MCF 10A (cell line): ENCODE measurements around the gene CCT2. TPM values are rescaled to one million over a fixed set of nuclear protein-coding genes. Genes with fewer than 3 reads are reported as not detected.
A peak's percentile ranks its signal among the peaks of the same experiment; 100 is the strongest.

ENCODE experiments used
- BruUV-seq: library from RNA; stranded (reverse); fragments of 400-500 nt; replicated peaks from 2 replicates; lab custom pipeline; 2021; lab: Mats Ljungman, UMichigan
- CTCF ChIA-PET: fragments of 300-600 bp; sonication (Branson Sonifier 250); formaldehyde crosslinking; extraction: SDS; loops from one replicate; lab custom pipeline; 2021; ENCODE audit warnings: antibody characterized with exemption, inconsistent platforms; lab: Yijun Ruan, JAX
- POLR2A ChIA-PET: fragments of 300-600, 350-650 bp; sonication (Branson Sonifier 250); formaldehyde crosslinking; extraction: SDS; loops from one replicate; lab custom pipeline; 2020; ENCODE audit warnings: antibody characterized with exemption, inconsistent platforms; lab: Yijun Ruan, JAX
- DNase-seq: peaks from one replicate; pipeline ENCODE4 v3.0.0-alpha.2; 2018; ENCODE audit not compliant: unreplicated experiment
- H3K27ac Mint-ChIP-seq: one replicate; pipeline ENCODE4 v1.8.0; 2022; ENCODE audit warnings: mild to moderate bottlenecking, low read depth, mixed read lengths; ENCODE audit not compliant: unreplicated experiment
- H3K27me3 Mint-ChIP-seq: one replicate; pipeline ENCODE4 v1.8.0; 2022; ENCODE audit warnings: mixed read lengths; ENCODE audit not compliant: insufficient read depth, unreplicated experiment
- H3K36me3 Mint-ChIP-seq: one replicate; pipeline ENCODE4 v1.8.0; 2022; ENCODE audit warnings: mild to moderate bottlenecking, moderate library complexity, mixed read lengths; ENCODE audit not compliant: insufficient read depth, unreplicated experiment
- H3K4me1 Mint-ChIP-seq: one replicate; pipeline ENCODE4 v1.8.0; 2022; ENCODE audit warnings: mixed read lengths; ENCODE audit not compliant: insufficient read depth, unreplicated experiment
- H3K4me3 Mint-ChIP-seq: one replicate; pipeline ENCODE4 v1.8.0; 2022; ENCODE audit warnings: mild to moderate bottlenecking, moderate library complexity, mixed read lengths; ENCODE audit not compliant: unreplicated experiment
- H3K9me3 Mint-ChIP-seq: one replicate; pipeline ENCODE4 v1.8.0; 2022; ENCODE audit warnings: mixed read lengths; ENCODE audit not compliant: unreplicated experiment
- intact Hi-C: fragments of 100-400 bp; cut with micrococcal nuclease; formaldehyde crosslinking; loops from 2 replicates; pipeline ENCODE4 v1.14.1; 2022
- microRNA-seq: library from miRNA; unstranded; fragments of <30 nt; microRNA quantifications from one replicate; pipeline ENCODE4 v1.2.0, GENCODE V29; 2022
- total RNA-seq: library from RNA; stranded (reverse); gene quantifications from 2 replicates; pipeline ENCODE4 v1.2.3, GENCODE V29; 2022
- TF ChIP-seq, protein P1 (sequence below): fragments of 200-600 bp; IDR thresholded peaks from one replicate; pipeline ENCODE4 v1.8.0; 2022; ENCODE audit warnings: antibody characterized with exemption, mild to moderate bottlenecking; ENCODE audit not compliant: unreplicated experiment

Gene CCT2
- total RNA-seq, 1 experiment from 2014 or later, result 212 TPM

DNA sequence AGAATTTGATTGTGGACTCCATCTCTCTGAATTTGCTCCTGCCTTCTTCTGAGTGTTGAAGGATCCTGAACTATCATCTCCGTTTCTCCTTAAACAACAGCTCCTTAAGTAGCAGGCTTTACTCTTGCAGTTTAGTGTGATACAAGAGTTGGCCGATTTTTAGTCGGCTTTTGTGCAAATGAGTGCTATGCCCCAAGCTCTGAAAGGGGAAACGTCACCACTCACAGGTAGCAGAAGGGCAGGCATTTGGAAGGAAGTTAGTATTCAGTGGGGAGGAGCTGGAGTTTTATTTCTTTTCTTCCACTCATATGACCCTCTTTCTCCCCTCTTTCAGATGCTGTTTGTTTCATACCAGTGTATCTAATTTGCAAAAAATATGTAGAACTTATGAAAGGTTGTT lies 61.9 kb downstream of the CCT2 start:
- Mint-ChIP-seq H3K36me3 (no peaks in the 10 kb centered on the region), H3K27ac (no peak overlapping the region), H3K27me3 (no peaks in the 10 kb centered on the region), H3K4me3 (no peak overlapping the region), H3K4me1 (no peaks in the 10 kb centered on the region), H3K9me3 (no peaks in the 10 kb centered on the region)
- no peak for DNase-seq
- CTCF ChIA-PET, result interaction anchor here (0.6 kb wide), 1 partner anchor 181 kb away, joined by 4 read pairs; no protein-coding TSS in a partner anchor
- BruUV-seq, result no TSS peak
- intact Hi-C loops, result no loop called here
- POLR2A ChIA-PET, result interaction anchor here (0.6 to 0.7 kb wide), 3 partner anchors 16 to 350 kb away, joined by 3 to 5 read pairs (median 3); no protein-coding TSS in a partner anchor
- TF ChIP-seq, protein P1, sequence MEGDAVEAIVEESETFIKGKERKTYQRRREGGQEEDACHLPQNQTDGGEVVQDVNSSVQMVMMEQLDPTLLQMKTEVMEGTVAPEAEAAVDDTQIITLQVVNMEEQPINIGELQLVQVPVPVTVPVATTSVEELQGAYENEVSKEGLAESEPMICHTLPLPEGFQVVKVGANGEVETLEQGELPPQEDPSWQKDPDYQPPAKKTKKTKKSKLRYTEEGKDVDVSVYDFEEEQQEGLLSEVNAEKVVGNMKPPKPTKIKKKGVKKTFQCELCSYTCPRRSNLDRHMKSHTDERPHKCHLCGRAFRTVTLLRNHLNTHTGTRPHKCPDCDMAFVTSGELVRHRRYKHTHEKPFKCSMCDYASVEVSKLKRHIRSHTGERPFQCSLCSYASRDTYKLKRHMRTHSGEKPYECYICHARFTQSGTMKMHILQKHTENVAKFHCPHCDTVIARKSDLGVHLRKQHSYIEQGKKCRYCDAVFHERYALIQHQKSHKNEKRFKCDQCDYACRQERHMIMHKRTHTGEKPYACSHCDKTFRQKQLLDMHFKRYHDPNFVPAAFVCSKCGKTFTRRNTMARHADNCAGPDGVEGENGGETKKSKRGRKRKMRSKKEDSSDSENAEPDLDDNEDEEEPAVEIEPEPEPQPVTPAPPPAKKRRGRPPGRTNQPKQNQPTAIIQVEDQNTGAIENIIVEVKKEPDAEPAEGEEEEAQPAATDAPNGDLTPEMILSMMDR, result no peak

DNA sequence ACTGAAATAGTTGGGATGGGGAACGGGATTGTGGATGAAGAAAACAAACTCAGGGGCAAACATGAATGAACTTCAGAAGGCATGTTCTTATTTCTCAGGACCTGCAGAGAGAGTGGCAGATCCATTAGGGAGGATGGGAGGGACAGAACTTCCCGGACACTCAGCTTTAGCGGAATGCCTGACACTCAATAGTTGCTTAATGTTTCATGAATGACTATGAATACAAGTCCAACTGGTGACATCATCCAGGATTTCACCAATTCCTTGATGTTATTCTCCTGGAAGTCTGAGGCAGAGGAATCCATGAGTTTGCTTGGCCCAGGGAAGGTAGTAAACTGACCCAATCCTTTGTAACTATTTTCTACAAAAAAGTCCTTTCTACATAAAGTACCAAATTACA lies 63.2 kb downstream of the CCT2 start:
- Mint-ChIP-seq H3K36me3 (no peaks in the 10 kb centered on the region), H3K27ac (no peak overlapping the region), H3K4me1 (peaks cover under 1% of the 10 kb centered on the region), H3K9me3 (no peaks in the 10 kb centered on the region), H3K27me3 (no peaks in the 10 kb centered on the region), H3K4me3 (no peak overlapping the region)
- intact Hi-C loops, result no loop called here
- POLR2A ChIA-PET, result interaction anchor here (0.6 to 0.8 kb wide), 3 partner anchors 8 to 37 kb away, joined by 3 read pairs; no protein-coding TSS in a partner anchor
- CTCF ChIA-PET, result interaction anchor here (0.5 to 5.0 kb wide), 2 partner anchors 8 to 119 kb away, joined by 4 to 54 read pairs; no protein-coding TSS in a partner anchor
- TF ChIP-seq, protein P1, result no peak
- BruUV-seq, result no TSS peak
- DNase-seq, result peak; percentile 76

DNA sequence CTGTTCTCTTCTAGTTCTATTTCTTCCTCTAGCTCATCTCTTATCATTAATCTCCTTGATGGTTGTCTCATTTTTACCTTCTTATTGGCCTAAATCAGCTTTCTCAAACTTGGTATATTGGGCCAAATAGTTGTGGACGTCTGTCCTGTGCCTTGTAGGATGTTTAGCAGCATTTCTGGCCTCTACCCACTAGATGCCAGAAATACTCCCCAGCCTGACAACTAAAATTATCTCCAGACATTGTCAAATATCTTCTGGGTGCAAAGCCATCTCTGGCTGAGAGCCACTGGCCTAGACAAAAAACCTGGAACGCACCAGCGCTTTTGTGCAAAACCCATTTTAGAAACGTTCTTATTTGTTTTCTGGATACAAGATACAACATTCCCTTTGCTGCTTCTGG lies 64.3 kb downstream of the CCT2 start:
- no peaks in the 10 kb centered on the region for H3K27me3 Mint-ChIP-seq
- H3K4me3 Mint-ChIP-seq, result no peak overlapping the region
- H3K9me3 Mint-ChIP-seq, result peaks cover 8% of the 10 kb centered on the region
- peaks cover 11% of the 10 kb centered on the region for H3K4me1 Mint-ChIP-seq
- no TSS peak for BruUV-seq
- intact Hi-C loops, result no loop called here
- DNase-seq, result peak; percentile 4
- no peaks in the 10 kb centered on the region for H3K36me3 Mint-ChIP-seq
- H3K27ac Mint-ChIP-seq, result no peak overlapping the region
- ChIA-PET POLR2A (no interaction called here), CTCF (interaction anchor here (0.6 to 5.0 kb wide), 2 partner anchors 9 to 1777 kb away, joined by 3 to 54 read pairs; no protein-coding TSS in a partner anchor)
- TF ChIP-seq, protein P1, result no peak

Small RNAs within 50 kb of the gene (microRNA-seq; reads per million reads assigned to microRNA genes)
- not detected for gene MIR3913-1
- gene MIR3913-2, result not detected

Other genes with a start within 250 kb of the CCT2 start
- gene LYZ, start 237.1 kb upstream of the CCT2 start, total RNA-seq, result not detected in 2 replicates
- 26.1 and 30.9 TPM in 2 replicates for gene YEATS4, start 225.7 kb upstream of the CCT2 start, total RNA-seq
- gene FRS2, start 115.1 kb upstream of the CCT2 start, total RNA-seq, result 21.3 and 28.1 TPM in 2 replicates
- gene LRRC10, start 25.4 kb downstream of the CCT2 start, total RNA-seq, result not detected in 2 replicates
- 0.56 TPM in 1 of 2 replicates, not detected in the other for gene BEST3, start 113.8 kb downstream of the CCT2 start, total RNA-seq
- 21.9 and 31.5 TPM in 2 replicates for gene RAB3IP, start 153.4 kb downstream of the CCT2 start, total RNA-seq
- not detected in 2 replicates for gene MYRFL, start 239.8 kb downstream of the CCT2 start, total RNA-seq